A204.1 (cell line): ENCODE measurements around the gene HYAL1.
"Not testable (repeated sequence)": the region's sequence is repeated elsewhere in the genome, so short reads cannot be mapped to it uniquely, and the experiment has no call there.

Source experiments
- FAIRE-seq: peaks from 2 replicates; lab custom pipeline; 2012; peaks lifted over from hg19 to GRCh38; lab: Jason Lieb, UNC

The HYAL1 gene

GRCh38 chr3:50294089-50294488 lies 9.3 kb downstream of the HYAL1 start:
- FAIRE-seq = no peak

GRCh38 chr3:50293079-50293801 lies 10.1 kb downstream of the HYAL1 start:
- FAIRE-seq = no peak

GRCh38 chr3:50292159-50293078 lies 11.0 kb downstream of the HYAL1 start, which contains the start of gene IFRD2:
Gene IFRD2, minus strand, starts transcription at chr3:50292429. Its CDS starts 155 bp downstream, at chr3:50292274.
- FAIRE-seq = peak; percentile 97

- FAIRE-seq = no peak
Measured at GRCh38 chr3:50290161-50290641, 13.2 kb downstream of the HYAL1 start.

GRCh38 chr3:50289130-50289529 lies 14.2 kb downstream of the HYAL1 start:
- FAIRE-seq = no peak

GRCh38 chr3:50288387-50289007 lies 14.9 kb downstream of the HYAL1 start:
- FAIRE-seq = no peak

GRCh38 chr3:50287262-50287661 lies 16.1 kb downstream of the HYAL1 start:
- FAIRE-seq = no peak

- no peak for FAIRE-seq
Measured at GRCh38 chr3:50286322-50287227, 16.8 kb downstream of the HYAL1 start.

- not testable (repeated sequence) for FAIRE-seq
Measured at GRCh38 chr3:50284121-50284520, 19.3 kb downstream of the HYAL1 start.

GRCh38 chr3:50279255-50280016 lies 23.9 kb downstream of the HYAL1 start:
- no peak for FAIRE-seq

- FAIRE-seq = no peak
Measured at GRCh38 chr3:50278880-50279224, 24.5 kb downstream of the HYAL1 start, which contains the start of gene LSMEM2. Gene LSMEM2, plus strand, starts transcription at chr3:50279087. Its CDS starts 27 bp downstream, at chr3:50279114.

GRCh38 chr3:50278123-50278879 lies 25.1 kb downstream of the HYAL1 start:
- no peak for FAIRE-seq

GRCh38 chr3:50276762-50277101 lies 26.6 kb downstream of the HYAL1 start:
- FAIRE-seq = no peak

- FAIRE-seq = no peak
Measured at GRCh38 chr3:50275996-50276761, 27.2 kb downstream of the HYAL1 start.

GRCh38 chr3:50275141-50275995 lies 28.0 kb downstream of the HYAL1 start:
- no peak for FAIRE-seq

GRCh38 chr3:50274371-50275104 lies 28.8 kb downstream of the HYAL1 start:
- no peak for FAIRE-seq

GRCh38 chr3:50273689-50274065 lies 29.7 kb downstream of the HYAL1 start:
- no peak for FAIRE-seq
